Stimulated activated CD8-positive, alpha-beta memory T cell treated with anti-CD3 and anti-CD28 coated beads, Interleukin-4, amount 100 ng/mL, for 4 hours (primary cell): ENCODE results near the gene CFHR2.
"Not testable (repeated sequence)": the region's sequence is repeated elsewhere in the genome, so short reads cannot be mapped to it uniquely, and the experiment has no call there.

Experiments used
- DNase-seq, 2 donors: peaks; one replicate each; pipeline ENCODE4 v3.0.0-alpha.2; 2020; ENCODE audit warnings: low read depth in 2 of 2, low spot score in 1 of 2

The CFHR2 gene

GRCh38 chr1:196943568-196943967 lies at the start of gene CFHR2:
Gene CFHR2 (plus strand): TSS chr1:196943738. CDS start chr1:196943881, 143 bp downstream.
- not testable (repeated sequence) for DNase-seq

- no peak for DNase-seq
Measured at GRCh38 chr1:196896355-196896754, 47.2 kb upstream of the CFHR2 start.

GRCh38 chr1:196897158-196897828 lies 46.2 kb upstream of the CFHR2 start:
- no peak for DNase-seq

GRCh38 chr1:196902344-196902743 lies 41.2 kb upstream of the CFHR2 start:
- no peak for DNase-seq

- DNase-seq = no peak
Measured at GRCh38 chr1:196910215-196910614, 33.3 kb upstream of the CFHR2 start.

- not testable (repeated sequence) for DNase-seq
Measured at GRCh38 chr1:196912283-196912682, 31.3 kb upstream of the CFHR2 start.

- DNase-seq = not testable (repeated sequence)
Measured at GRCh38 chr1:196926839-196927238, 16.7 kb upstream of the CFHR2 start.

- DNase-seq = not testable (repeated sequence)
Measured at GRCh38 chr1:196932853-196933252, 10.7 kb upstream of the CFHR2 start.

- no peak for DNase-seq
Measured at GRCh38 chr1:196933531-196934189, 9.9 kb upstream of the CFHR2 start.

GRCh38 chr1:196941474-196941873 lies 2.1 kb upstream of the CFHR2 start:
- not testable (repeated sequence) for DNase-seq

GRCh38 chr1:196951711-196952394 lies 8.3 kb downstream of the CFHR2 start:
- DNase-seq = no peak

- DNase-seq = no peak
Measured at GRCh38 chr1:196954778-196955177, 11.2 kb downstream of the CFHR2 start.

- DNase-seq = no peak
Measured at GRCh38 chr1:196955926-196956325, 12.4 kb downstream of the CFHR2 start.

- no peak for DNase-seq
Measured at GRCh38 chr1:196960854-196961253, 17.3 kb downstream of the CFHR2 start.

GRCh38 chr1:196970182-196970581 lies 26.6 kb downstream of the CFHR2 start:
- no peak for DNase-seq

GRCh38 chr1:196976278-196976677 lies 32.7 kb downstream of the CFHR2 start:
- no peak for DNase-seq

GRCh38 chr1:196977278-196977677 lies 33.7 kb downstream of the CFHR2 start, which contains the start of gene CFHR5:
Gene CFHR5 (plus strand): TSS chr1:196977556. CDS start chr1:196977665, 109 bp downstream.
- no peak for DNase-seq

- no peak for DNase-seq
Measured at GRCh38 chr1:196980859-196981258, 37.3 kb downstream of the CFHR2 start.

GRCh38 chr1:196982247-196982646 lies 38.7 kb downstream of the CFHR2 start:
- DNase-seq = not testable (repeated sequence)

GRCh38 chr1:196991919-196992651 lies 48.5 kb downstream of the CFHR2 start:
- DNase-seq = not testable (repeated sequence)

GRCh38 chr1:196993916-196994315 lies 50.4 kb downstream of the CFHR2 start:
- no peak for DNase-seq
